Liver (tissue), 9 donors: ENCODE results near the gene ZC3H18. TPM values are rescaled to one million over a fixed set of nuclear protein-coding genes. Genes with fewer than 3 reads are reported as not detected.

Source experiments
- DNase-seq: peaks from one replicate; pipeline ENCODE4 v3.0.0-alpha.2; 2017; ENCODE audit warnings: low spot score
- H3K27ac ChIP-seq, 2 donors: one replicate each; pipeline ENCODE4 v1.7.0; 2013; ENCODE audit warnings: inconsistent platforms in 2 of 2, low read length in 2 of 2, control low read depth in 1 of 2, low read depth in 1 of 2, mild to moderate bottlenecking in 1 of 2
- H3K27me3 ChIP-seq, 4 donors: one replicate each; pipeline versions ENCODE4 v1.6.1 to v1.7.0; 2013; ENCODE audit warnings: low read length in 3 of 4, inconsistent platforms in 1 of 4, mild to moderate bottlenecking in 1 of 4, moderate library complexity in 1 of 4; ENCODE audit not compliant: control insufficient read depth in 4 of 4, insufficient read depth in 4 of 4
- H3K36me3 ChIP-seq, 4 donors: one replicate each; pipeline versions ENCODE4 v1.6.1 to v1.7.0; 2013; ENCODE audit warnings: low read length in 3 of 4, mild to moderate bottlenecking in 3 of 4, low read depth in 1 of 4, moderate library complexity in 1 of 4; ENCODE audit not compliant: control insufficient read depth in 4 of 4, insufficient read depth in 3 of 4
- H3K4me1 ChIP-seq, 4 donors: one replicate each; pipeline versions ENCODE4 v1.6.1 to v1.7.0; 2013; ENCODE audit warnings: low read length in 3 of 4, mild to moderate bottlenecking in 3 of 4, moderate library complexity in 1 of 4; ENCODE audit not compliant: control insufficient read depth in 4 of 4, insufficient read depth in 4 of 4
- H3K4me3 ChIP-seq, 3 donors: one replicate each; pipeline versions ENCODE4 v1.6.1 to v1.7.0; 2013; ENCODE audit warnings: low read length in 3 of 3, control low read depth in 1 of 3, low read depth in 1 of 3, mild to moderate bottlenecking in 1 of 3
- H3K9ac ChIP-seq, 2 donors: one replicate each; pipeline ENCODE4 v1.7.0; 2013; ENCODE audit warnings: low read length in 2 of 2, mild to moderate bottlenecking in 2 of 2, moderate library complexity in 2 of 2, control low read depth in 1 of 2, low read depth in 1 of 2
- H3K9me3 ChIP-seq, 4 donors: one replicate each; pipeline versions ENCODE4 v1.6.1 to v1.7.0; 2013; ENCODE audit warnings: low read length in 3 of 4; ENCODE audit not compliant: control insufficient read depth in 4 of 4
- ATF3 ChIP-seq: IDR thresholded peaks from 2 replicates; pipeline ENCODE4 v1.6.1; 2016; ENCODE audit warnings: antibody characterized with exemption
- CTCF ChIP-seq: fragments of 150-350 bp; IDR thresholded peaks from 2 replicates; pipeline ENCODE4 v1.5.1; 2017; ENCODE audit warnings: improper control_type of control experiment, low read depth, low read length; ENCODE audit not compliant: missing input control
- EGR1 ChIP-seq, 2 donors: IDR thresholded peaks; 2 replicates each; pipeline ENCODE4 v1.6.1; 2016 to 2018; ENCODE audit warnings: antibody characterized with exemption in 2 of 2, low read depth in 2 of 2
- FOXA1 ChIP-seq: IDR thresholded peaks from 2 replicates; pipeline ENCODE4 v1.6.1; 2016; ENCODE audit warnings: antibody characterized with exemption
- FOXA2 ChIP-seq: IDR thresholded peaks from 2 replicates; pipeline ENCODE4 v1.6.1; 2016; ENCODE audit warnings: antibody characterized with exemption
- GABPA ChIP-seq, 2 donors: IDR thresholded peaks in 1 of 2; conservative IDR thresholded peaks in 1 of 2; 2 replicates each; pipeline ENCODE4 v1.6.1; 2016; ENCODE audit warnings: antibody characterized with exemption in 2 of 2, mild to moderate bottlenecking in 1 of 2, moderate library complexity in 1 of 2
- HNF4A ChIP-seq, 2 donors: conservative IDR thresholded peaks; 2 replicates each; pipeline ENCODE4 v1.6.1; 2016; ENCODE audit warnings: antibody characterized with exemption in 2 of 2, mild to moderate bottlenecking in 2 of 2
- HNF4G ChIP-seq: IDR thresholded peaks from 2 replicates; pipeline ENCODE4 v1.6.1; 2016; ENCODE audit warnings: antibody characterized with exemption
- JUND ChIP-seq, 2 donors: IDR thresholded peaks; 2 replicates each; pipeline ENCODE4 v1.6.1; 2016; ENCODE audit warnings: antibody characterized with exemption in 2 of 2
- MAX ChIP-seq: IDR thresholded peaks from 2 replicates; pipeline ENCODE4 v1.6.1; 2016; ENCODE audit warnings: antibody characterized with exemption
- NR2F2 ChIP-seq: IDR thresholded peaks from 2 replicates; pipeline ENCODE4 v1.6.1; 2016; ENCODE audit warnings: antibody characterized with exemption
- RAD21 ChIP-seq, 2 donors: IDR thresholded peaks; 2 replicates each; pipeline ENCODE4 v1.6.1; 2016; ENCODE audit warnings: antibody characterized with exemption in 2 of 2, mild to moderate bottlenecking in 2 of 2
- REST ChIP-seq: IDR thresholded peaks from 2 replicates; pipeline ENCODE4 v1.6.1; 2016; ENCODE audit warnings: antibody characterized with exemption, mild to moderate bottlenecking
- RXRA ChIP-seq, 2 donors: IDR thresholded peaks; 2 replicates each; pipeline ENCODE4 v1.6.1; 2017 to 2018; ENCODE audit warnings: antibody characterized with exemption in 2 of 2, mild to moderate bottlenecking in 1 of 2
- SP1 ChIP-seq: IDR thresholded peaks from 2 replicates; pipeline ENCODE4 v1.6.1; 2018; ENCODE audit warnings: antibody characterized with exemption, mild to moderate bottlenecking
- TAF1 ChIP-seq: conservative IDR thresholded peaks from 2 replicates; pipeline ENCODE4 v1.6.1; 2016; ENCODE audit warnings: antibody characterized with exemption, mild to moderate bottlenecking
- YY1 ChIP-seq: IDR thresholded peaks from 2 replicates; pipeline ENCODE4 v1.6.1; 2016; ENCODE audit warnings: antibody characterized with exemption, mild to moderate bottlenecking
- WGBS: extraction: QIAGEN DNeasy Blood & Tissue Kit; methylation state at CpG from one replicate; pipeline ENCODE4 v1.1.7; 2013; 5-methylcytosine and 5-hydroxymethylcytosine counted together
- polyA plus RNA-seq, 2 donors: library from polyadenylated mRNA; stranded (reverse) in 1 of 2; unstranded in 1 of 2; fragments of 200-250 nt in 1 of 2; fragments of >200 nt in 1 of 2; fragmentation: Nextera tagmentation in 1 of 2; extraction: Ambion mirVana in 1 of 2; gene quantifications; one replicate each; pipeline versions ENCODE4 v1.2.1 to v1.2.3, GENCODE V29; 2013 to 2015
- total RNA-seq, 2 donors: library from RNA; depleted of rRNA; stranded (reverse); fragments of >200 nt; gene quantifications; one replicate each; pipeline ENCODE4 v1.2.3, GENCODE V29; 2014
- TF ChIP-seq, protein P1 (sequence below): IDR thresholded peaks from 2 replicates; pipeline ENCODE4 v1.6.1; 2016; ENCODE audit warnings: antibody characterized with exemption
- donor health status: healthy.
- donor health status: healthy.
- donor health status: healthy.
- donor health status: healthy.
- donor health status: healthy.

The ZC3H18 gene
- total and polyA plus RNA-seq, 4 donors, result 10.2 to 10.9 (median 10.5) TPM

- Histone ChIP-seq H3K27me3 (no peaks in the 10 kb centered on the region), H3K36me3 (peaks cover 10 to 43% (median 14%) of the 10 kb centered on the region in 4 donors), H3K4me1 (peaks cover 0 to 14% (median 4%) of the 10 kb centered on the region in 4 donors), H3K9me3 (no peaks in the 10 kb centered on the region), H3K4me3 (no peak overlapping the region), H3K9ac (no peak overlapping the region), H3K27ac (no peak overlapping the region)
- WGBS, result 94% methylated on average over 30 of the region's 30 CpGs
- no peak for TF ChIP-seq HNF4G
- TF ChIP-seq, protein P1, sequence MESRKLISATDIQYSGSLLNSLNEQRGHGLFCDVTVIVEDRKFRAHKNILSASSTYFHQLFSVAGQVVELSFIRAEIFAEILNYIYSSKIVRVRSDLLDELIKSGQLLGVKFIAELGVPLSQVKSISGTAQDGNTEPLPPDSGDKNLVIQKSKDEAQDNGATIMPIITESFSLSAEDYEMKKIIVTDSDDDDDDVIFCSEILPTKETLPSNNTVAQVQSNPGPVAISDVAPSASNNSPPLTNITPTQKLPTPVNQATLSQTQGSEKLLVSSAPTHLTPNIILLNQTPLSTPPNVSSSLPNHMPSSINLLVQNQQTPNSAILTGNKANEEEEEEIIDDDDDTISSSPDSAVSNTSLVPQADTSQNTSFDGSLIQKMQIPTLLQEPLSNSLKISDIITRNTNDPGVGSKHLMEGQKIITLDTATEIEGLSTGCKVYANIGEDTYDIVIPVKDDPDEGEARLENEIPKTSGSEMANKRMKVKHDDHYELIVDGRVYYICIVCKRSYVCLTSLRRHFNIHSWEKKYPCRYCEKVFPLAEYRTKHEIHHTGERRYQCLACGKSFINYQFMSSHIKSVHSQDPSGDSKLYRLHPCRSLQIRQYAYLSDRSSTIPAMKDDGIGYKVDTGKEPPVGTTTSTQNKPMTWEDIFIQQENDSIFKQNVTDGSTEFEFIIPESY, result no peak
- no peak for TF ChIP-seq MAX
- no peak for TF ChIP-seq EGR1 (IDR thresholded peaks at IDR 0.05; ENCODE audit: low read depth in 2 of 2)
- TF ChIP-seq NR2F2, result no peak
- no peak for TF ChIP-seq GABPA (IDR thresholded peaks at IDR 0.05 in 1 of 2, conservative IDR thresholded peaks at IDR 0.05 in 1 of 2)
- TF ChIP-seq RAD21 (IDR thresholded peaks at IDR 0.05), result no peak
- no peak for TF ChIP-seq HNF4A (conservative IDR thresholded peaks at IDR 0.05)
- no peak for TF ChIP-seq YY1
- no peak for TF ChIP-seq ATF3
- TF ChIP-seq CTCF, result no peak
- TF ChIP-seq TAF1, result no peak
- no peak for TF ChIP-seq REST
- TF ChIP-seq SP1, result no peak
- TF ChIP-seq JUND (IDR thresholded peaks at IDR 0.05), result no peak
- no peak for DNase-seq
Measured at GRCh38 chr16:88631920-88632586, 61.9 kb downstream of the ZC3H18 start.

DNA sequence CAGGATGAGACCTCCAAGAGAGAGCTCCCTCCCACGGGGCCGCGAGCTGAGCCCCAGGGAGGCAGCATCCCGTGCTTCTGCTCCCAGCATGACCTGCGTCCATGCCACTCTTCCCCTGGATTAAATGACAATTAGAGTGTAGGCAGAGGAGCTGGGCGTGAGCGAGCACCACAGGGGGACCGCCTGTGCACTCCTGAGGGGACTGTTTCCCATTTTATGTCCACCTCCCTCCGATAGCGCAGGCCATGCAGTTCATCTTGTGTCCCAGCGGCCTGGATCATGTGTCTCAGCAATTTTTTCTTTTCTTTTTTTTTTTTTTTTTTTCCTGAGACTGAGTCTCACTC, 62.4 kb downstream of the ZC3H18 start:
- Histone ChIP-seq H3K27me3 (no peaks in the 10 kb centered on the region), H3K9ac (no peak overlapping the region), H3K9me3 (no peaks in the 10 kb centered on the region), H3K4me1 (peaks cover 0 to 14% (median 3%) of the 10 kb centered on the region in 4 donors), H3K4me3 (no peak overlapping the region), H3K27ac (no peak overlapping the region), H3K36me3 (peaks cover 10 to 38% (median 14%) of the 10 kb centered on the region in 4 donors)
- WGBS, result 95% methylated on average over 11 of the region's 11 CpGs
- DNase-seq, result no peak
- TF ChIP-seq RXRA (IDR thresholded peaks at IDR 0.05) (no peak), REST (no peak), SP1 (no peak), HNF4A (conservative IDR thresholded peaks at IDR 0.05) (no peak), ATF3 (no peak), NR2F2 (no peak), FOXA2 (no peak), HNF4G (no peak), EGR1 (IDR thresholded peaks at IDR 0.05; ENCODE audit: low read depth in 2 of 2) (no peak), FOXA1 (no peak), MAX (no peak)
